AG09319 (cell line): ENCODE measurements around the gene TBC1D22A.
"Not testable (repeated sequence)": the region's sequence is repeated elsewhere in the genome, so short reads cannot be mapped to it uniquely, and the experiment has no call there.

Experiments used
- DNase-seq: peaks from one replicate; pipeline ENCODE4 v3.0.0-alpha.2; 2010; ENCODE audit warnings: low read depth; ENCODE audit errors: extremely low read depth
- TF ChIP-seq, protein P1 (sequence below): IDR thresholded peaks from 2 replicates; pipeline ENCODE4 v1.5.1; 2011; ENCODE audit warnings: low read depth, mild to moderate bottlenecking, inconsistent platforms, low read length, moderate library complexity

Gene TBC1D22A

DNA sequence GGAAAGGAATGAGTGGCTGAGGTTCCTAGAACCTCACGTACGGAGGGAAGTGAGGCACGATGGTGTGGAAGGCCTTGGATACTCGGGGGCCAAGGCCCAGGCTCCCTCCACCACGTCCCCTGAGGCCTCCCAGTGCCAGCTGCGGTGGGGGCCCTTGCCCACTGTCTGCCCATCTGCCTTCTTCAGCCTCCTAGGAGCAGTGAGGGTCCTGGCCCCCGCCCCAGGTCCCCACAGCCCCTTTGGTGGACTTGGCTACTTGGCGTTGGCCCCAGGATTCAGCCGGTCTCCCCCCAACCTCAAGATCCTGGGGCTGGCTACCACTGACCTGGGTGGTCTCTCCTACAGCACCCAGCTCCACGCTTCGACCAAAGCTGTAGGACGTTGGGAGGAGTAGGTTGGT lies 373.6 kb downstream of the TBC1D22A start:
- TF ChIP-seq, protein P1, sequence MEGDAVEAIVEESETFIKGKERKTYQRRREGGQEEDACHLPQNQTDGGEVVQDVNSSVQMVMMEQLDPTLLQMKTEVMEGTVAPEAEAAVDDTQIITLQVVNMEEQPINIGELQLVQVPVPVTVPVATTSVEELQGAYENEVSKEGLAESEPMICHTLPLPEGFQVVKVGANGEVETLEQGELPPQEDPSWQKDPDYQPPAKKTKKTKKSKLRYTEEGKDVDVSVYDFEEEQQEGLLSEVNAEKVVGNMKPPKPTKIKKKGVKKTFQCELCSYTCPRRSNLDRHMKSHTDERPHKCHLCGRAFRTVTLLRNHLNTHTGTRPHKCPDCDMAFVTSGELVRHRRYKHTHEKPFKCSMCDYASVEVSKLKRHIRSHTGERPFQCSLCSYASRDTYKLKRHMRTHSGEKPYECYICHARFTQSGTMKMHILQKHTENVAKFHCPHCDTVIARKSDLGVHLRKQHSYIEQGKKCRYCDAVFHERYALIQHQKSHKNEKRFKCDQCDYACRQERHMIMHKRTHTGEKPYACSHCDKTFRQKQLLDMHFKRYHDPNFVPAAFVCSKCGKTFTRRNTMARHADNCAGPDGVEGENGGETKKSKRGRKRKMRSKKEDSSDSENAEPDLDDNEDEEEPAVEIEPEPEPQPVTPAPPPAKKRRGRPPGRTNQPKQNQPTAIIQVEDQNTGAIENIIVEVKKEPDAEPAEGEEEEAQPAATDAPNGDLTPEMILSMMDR: no peak
- DNase-seq: no peak

DNA sequence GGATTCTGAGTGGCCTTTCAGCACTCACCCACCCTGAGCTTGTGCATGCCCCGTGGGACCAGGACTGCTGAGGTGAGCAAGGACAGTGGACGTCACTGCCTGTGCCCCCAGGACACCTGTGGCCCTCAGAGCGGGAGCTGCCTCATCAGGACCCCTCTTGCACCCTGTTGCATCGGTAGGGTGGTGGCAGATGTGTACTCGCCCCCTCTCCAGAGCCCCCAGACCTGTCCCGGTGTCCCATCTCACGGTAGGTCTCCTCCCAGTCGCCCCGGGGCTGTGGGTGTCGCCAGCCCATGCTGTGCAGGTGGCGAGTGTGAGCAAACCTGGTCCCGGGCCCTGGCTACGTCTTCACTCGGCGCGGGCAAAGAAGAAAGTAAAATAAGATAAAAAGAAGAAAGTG lies 374.2 kb downstream of the TBC1D22A start:
- TF ChIP-seq, protein P1: no peak
- DNase-seq: no peak

DNA sequence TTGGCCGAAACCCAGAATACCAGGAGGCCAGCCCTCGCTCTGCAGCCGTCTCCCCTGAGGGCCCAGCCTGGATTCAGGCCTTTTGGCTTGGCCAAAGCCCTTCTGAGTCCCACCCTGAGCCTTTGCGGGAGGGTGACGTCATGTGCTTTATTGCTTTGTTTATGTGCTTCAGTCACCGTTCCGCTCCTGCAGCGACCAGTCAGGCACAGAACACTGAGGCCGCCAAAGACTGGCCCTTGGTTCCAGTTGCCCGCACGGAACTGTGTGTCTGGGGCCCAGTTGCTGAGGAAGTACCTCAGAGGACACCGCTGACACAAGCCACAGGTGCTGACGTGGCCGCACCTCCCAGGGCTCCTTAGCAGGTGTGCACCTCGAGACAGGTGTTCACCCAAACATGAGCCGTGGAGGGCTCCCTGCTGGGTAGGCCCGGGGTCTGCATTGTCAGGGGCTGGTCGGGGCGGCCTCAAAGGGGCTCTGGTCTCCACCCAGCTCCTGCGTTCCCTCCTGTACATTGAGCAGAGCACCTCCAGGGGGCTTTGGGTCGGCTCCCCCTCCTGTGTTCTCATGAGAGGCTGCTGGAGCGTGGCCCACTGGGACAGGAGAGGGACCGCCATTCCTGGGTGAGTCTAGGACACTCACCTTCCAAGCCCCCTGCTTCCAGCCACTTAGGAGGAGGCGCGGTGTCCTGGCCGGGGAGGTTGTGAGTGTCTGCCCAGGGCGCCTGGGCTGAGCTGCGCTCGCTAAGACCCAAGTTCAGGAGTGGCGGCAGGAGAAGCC lies 376.8 kb downstream of the TBC1D22A start:
- DNase-seq: no peak
- TF ChIP-seq, protein P1: no peak

DNA sequence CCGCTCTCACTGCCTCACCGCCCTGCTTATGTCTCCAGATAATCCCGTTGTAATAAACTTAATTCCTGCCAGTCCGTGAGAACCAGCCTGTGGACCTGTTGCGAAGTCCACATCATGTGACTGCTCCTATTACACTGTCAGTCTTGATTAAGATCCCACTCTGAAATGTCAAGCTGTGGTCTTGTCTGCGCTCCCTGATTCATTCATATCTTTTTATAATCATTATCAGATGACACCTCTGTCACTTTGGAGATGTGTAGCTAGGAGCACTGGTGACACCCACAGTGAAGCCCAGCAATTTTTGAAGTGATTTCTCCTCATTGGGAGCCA lies 377.3 kb downstream of the TBC1D22A start:
- no peak for DNase-seq
- TF ChIP-seq, protein P1: no peak

DNA sequence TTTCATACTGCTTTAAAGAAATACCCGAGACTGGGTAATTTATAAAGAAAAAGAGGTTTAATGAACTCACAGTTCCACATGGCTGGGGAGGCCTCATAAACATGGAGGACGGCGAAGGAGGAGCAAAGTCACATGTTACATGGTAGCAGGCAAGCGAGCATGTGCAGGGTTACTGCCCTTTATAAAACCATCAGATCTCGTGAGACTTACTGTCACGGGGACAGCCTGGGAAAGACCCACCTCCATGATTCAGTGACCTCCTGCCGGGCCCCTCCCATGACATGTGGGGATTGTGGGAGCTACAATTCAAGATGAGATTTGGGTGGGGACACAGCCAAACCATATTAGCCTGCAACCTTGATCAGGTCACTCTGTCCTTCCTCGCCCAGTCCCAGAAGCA lies 378.5 kb downstream of the TBC1D22A start:
- DNase-seq: not testable (repeated sequence)

DNA sequence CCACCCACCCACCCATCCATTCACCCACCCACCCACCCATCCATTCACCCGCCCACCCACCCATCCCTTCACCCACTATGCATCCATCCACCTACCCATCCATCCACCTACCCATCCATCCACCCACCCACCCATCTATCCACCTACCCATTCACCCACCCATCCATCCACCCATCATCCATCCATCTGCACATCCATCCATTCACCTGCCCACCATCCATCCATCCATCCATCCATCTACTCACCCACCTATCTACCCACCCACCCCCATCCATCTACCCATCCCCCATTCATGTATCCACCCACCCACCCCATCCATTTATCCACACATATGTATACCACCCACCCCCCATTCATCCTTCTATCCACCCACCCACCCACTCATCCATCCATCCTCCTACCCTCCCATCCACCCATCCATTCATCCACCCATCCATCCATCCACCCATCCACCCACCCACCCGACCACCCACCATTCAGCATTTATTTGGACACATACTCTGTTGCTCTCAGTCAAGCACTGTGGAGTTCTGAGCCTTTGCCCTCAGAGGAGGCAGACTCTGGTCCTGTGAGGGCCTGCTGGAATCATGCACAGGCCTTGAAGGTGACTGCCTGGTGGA lies 380.1 kb downstream of the TBC1D22A start:
- TF ChIP-seq, protein P1: no peak
- no peak for DNase-seq

DNA sequence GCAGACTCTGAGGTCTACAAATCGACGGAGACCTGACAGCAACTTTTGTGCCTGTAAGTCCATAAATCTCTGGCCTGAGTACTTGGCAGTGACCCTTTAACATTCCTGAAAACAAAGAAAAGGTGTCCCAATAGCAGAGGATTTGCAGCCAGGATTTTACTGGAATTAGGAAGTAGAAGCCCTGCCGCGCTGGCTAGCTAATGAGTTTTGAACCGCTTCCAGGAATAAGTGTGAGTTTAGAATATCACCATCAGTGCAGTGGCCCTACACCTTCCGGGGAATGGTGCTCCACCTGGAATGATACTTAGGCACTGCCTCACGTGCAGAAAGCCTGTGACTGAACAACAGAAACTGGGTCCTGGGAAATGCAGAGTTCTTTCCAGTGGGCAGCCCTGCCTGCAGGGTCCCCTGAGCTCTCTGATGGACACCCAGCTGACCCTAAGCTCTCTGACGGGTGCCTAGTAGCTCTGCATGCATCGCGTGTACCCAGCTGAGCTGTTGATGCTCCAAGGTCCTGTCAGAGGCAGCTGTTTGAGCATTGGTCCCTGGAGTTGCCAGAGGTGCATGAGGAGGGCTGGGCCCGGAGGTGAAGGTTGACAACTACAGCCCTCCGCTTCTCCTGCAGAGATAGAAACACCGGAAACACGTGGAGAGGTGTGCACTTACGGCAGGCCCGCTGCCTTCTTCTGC lies 380.9 kb downstream of the TBC1D22A start:
- TF ChIP-seq, protein P1: no peak

More for the DNA sequence above, 380.9 kb downstream of the TBC1D22A start:
- no peak for DNase-seq
